ENCODE measurements around the gene PLEKHS1.
"Not testable (repeated sequence)": the region's sequence is repeated elsewhere in the genome, so short reads cannot be mapped to it uniquely, and the experiment has no call there.

The PLEKHS1 gene

GRCh38 chr10:113742466-113742865, 9.0 kb upstream of the PLEKHS1 start:
- no peak for DNase-seq

GRCh38 chr10:113743594-113743993, 7.9 kb upstream of the PLEKHS1 start:
- DNase-seq: no peak

- DNase-seq: no peak
These were observed 6.1 kb upstream of the PLEKHS1 start for GRCh38 chr10:113745374-113745773.

- no peak for DNase-seq
These were observed 5.1 kb upstream of the PLEKHS1 start for GRCh38 chr10:113746217-113746957.

- no peak for DNase-seq
These were observed 1.1 kb downstream of the PLEKHS1 start for GRCh38 chr10:113752553-113752952.

GRCh38 chr10:113753020-113753692, 1.7 kb downstream of the PLEKHS1 start:
- DNase-seq: no peak

GRCh38 chr10:113754125-113754524, 2.6 kb downstream of the PLEKHS1 start:
- no peak for DNase-seq

- no peak for DNase-seq
These were observed 3.3 kb downstream of the PLEKHS1 start for GRCh38 chr10:113754768-113755167.

- DNase-seq: no peak
These were observed 5.6 kb downstream of the PLEKHS1 start for GRCh38 chr10:113756940-113757543.

GRCh38 chr10:113762083-113762482, 10.6 kb downstream of the PLEKHS1 start:
- no peak for DNase-seq

- no peak for DNase-seq
These were observed 13.1 kb downstream of the PLEKHS1 start for GRCh38 chr10:113764582-113764981.

- DNase-seq: no peak
These were observed 14.4 kb downstream of the PLEKHS1 start for GRCh38 chr10:113765910-113766309.

- DNase-seq: no peak
These were observed 15.7 kb downstream of the PLEKHS1 start for GRCh38 chr10:113767222-113767621.

GRCh38 chr10:113770346-113770745, 18.9 kb downstream of the PLEKHS1 start:
- no peak for DNase-seq

GRCh38 chr10:113771131-113771530, 19.6 kb downstream of the PLEKHS1 start:
- not testable (repeated sequence) for DNase-seq

- no peak for DNase-seq
These were observed 24.3 kb downstream of the PLEKHS1 start for GRCh38 chr10:113775686-113776294.

- DNase-seq: no peak
These were observed 25.1 kb downstream of the PLEKHS1 start for GRCh38 chr10:113776553-113776952.

GRCh38 chr10:113780681-113781250, 29.3 kb downstream of the PLEKHS1 start:
- no peak for DNase-seq

- no peak for DNase-seq
These were observed 30.9 kb downstream of the PLEKHS1 start for GRCh38 chr10:113782367-113782766.

- no peak for DNase-seq
These were observed 31.7 kb downstream of the PLEKHS1 start for GRCh38 chr10:113782986-113783704.

- DNase-seq: no peak
These were observed 37.2 kb downstream of the PLEKHS1 start for GRCh38 chr10:113788604-113789083.

GRCh38 chr10:113791691-113792090, 40.2 kb downstream of the PLEKHS1 start:
- no peak for DNase-seq

All from NCI-H2081 treated with DMSO at 0.1 percent for 48 hours (cell line).